ENCODE measurements around the gene SPDYA. TPM values are rescaled to one million over a fixed set of nuclear protein-coding genes. Genes with fewer than 3 reads are reported as not detected.
A peak's percentile ranks its signal among the peaks of the same experiment; 100 is the strongest.

The SPDYA gene
- total RNA-seq, 1 experiment from 2014 or later: 0.60 TPM

DNA sequence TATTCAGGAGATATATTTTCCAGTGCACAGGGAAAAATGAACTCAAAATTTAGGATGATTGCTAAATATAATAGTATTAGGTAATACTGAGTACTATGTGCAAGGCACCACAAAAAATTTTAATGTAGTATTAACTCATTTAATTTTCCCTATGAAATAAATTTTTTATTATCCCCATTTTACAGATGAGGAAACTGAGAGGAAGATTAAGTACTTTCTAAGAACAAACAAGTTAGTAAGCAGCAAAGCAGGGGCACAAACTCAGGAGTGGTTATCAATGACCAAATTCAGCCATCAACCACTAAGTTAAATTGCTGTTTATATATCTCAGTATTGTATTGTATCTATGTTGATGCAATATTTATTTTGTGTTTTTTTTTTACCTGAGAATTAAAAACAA is 14.2 kb downstream of the SPDYA start:
- DNase-seq (ENCODE audit: low read depth): no peak

DNA sequence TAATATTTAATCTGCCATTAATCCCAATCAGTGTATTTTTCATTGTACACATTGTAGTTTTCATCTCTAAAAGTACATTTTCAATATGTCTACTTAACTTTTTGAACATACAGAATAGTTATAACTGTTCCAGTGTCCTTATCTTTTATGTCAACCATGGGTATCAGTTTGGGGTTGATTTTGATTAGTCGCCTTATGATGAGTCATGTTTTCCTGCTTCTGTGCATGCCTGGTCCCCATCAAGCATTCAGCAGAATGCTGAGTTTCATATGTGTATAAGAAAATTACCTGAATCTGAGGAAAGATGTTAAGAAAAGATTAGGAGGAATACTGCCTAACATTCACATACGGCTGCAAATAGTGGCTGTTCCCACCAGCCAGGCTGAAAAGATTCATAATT is 17.7 kb downstream of the SPDYA start:
- peak; percentile 9 for DNase-seq (ENCODE audit: low read depth)

DNA sequence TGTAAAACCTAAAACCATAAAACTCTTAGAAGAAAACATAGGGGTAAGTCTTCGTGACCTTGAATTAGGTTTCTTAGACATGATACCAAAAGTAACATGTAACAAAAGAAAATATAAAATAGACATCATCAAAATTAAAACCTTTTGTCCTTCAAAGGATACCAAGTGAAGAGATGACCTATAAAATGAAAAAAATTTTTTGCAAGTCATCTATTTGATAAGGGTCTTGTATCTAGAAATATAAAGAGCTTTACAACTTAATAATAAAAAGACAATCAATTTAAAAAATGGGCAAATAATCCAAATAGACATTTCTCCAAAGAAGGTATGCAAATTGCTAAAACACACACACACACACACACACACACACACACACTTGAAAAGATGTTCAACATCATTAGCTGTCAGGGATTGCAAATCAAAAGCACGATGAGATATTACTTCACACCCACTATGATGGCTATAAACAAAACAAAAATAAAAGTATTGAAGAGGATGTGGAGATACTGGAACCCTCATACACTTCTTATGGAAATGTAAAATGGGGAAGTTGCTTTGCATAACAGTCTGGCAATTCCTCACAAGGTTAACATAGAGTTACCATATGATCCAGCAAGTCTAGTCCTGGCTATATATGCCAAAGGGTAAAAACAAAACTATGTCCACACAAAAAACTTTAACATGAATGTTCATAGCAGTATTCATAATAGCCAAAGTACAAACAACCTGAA is 23.3 kb downstream of the SPDYA start:
- DNase-seq (ENCODE audit: low read depth): no peak

DNA sequence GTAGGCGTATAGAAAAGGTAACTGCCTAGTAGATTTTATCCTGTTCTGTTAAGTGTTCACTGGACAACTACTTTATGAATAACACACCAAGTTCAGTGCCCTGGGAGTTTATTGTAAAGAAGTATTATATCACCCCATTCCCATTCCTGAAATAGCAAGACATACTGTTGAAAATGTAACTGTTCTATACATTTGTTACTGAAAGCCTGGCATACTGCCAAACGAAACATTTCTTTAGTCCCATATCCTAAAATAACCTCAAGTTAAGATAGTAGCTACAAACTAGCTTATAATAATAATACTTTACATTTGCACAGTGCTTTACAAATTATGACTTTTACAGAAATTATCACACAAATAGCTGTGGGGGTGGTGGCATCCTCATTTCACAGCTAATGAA is 25.1 kb downstream of the SPDYA start:
- DNase-seq (ENCODE audit: low read depth): no peak

DNA sequence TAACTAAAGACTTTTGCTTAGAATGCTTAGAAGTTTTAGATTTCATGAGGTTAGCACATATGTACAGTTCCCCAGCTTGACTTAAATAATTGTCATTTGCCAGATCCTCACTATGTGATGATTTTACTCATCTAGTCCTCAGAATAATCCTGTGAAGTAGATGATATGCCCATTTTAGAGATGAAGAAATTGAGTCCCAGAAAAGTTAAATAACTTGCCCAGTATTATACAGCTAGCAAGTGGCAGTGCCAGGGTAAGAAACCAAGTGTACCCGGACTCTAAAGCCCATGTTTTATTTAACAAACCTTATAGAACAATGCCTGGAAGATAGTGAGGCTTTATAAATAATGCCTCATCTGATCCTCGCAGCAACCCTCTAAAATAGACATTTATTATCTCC is 28.3 kb downstream of the SPDYA start:
- no peak for DNase-seq (ENCODE audit: low read depth)

DNA sequence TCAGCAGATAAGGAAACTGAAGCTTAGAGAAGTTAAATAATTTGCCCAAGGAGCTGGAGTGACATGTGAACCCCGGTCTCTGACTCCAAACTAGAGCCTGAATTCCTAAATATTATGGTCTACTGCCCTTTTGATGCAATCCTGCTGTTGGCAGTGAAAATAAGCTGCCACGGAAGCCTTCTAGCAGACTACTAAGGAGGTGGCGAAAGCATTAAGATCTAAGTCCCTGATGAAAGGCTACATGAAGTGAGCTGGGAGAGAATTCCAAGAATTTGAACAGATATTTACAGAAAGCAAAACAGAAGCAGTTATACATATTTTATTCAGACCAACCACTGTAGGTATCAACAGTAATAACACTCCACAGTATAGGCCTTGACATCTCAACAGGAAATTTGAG is 31.4 kb downstream of the SPDYA start:
- DNase-seq (ENCODE audit: low read depth): no peak

DNA sequence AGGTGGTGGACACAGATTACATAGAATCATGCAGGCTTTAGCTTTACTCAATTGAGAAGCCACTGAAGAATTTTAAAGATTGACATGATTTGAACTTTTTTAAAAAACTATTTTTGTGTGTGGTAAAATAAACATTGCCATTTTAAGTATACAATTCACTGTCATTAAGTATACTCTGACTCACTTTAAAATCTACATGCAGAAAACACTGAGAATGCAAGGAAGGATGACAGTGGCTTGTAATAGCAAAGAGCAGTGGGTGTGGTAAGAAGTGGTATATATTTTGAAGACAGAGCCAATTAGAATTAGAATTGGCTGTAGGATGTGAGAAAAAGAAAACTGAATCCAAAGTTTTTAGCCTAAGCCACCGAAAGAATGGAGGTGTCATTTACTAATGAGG is 44.6 kb downstream of the SPDYA start:
- no peak for DNase-seq (ENCODE audit: low read depth)

DNA sequence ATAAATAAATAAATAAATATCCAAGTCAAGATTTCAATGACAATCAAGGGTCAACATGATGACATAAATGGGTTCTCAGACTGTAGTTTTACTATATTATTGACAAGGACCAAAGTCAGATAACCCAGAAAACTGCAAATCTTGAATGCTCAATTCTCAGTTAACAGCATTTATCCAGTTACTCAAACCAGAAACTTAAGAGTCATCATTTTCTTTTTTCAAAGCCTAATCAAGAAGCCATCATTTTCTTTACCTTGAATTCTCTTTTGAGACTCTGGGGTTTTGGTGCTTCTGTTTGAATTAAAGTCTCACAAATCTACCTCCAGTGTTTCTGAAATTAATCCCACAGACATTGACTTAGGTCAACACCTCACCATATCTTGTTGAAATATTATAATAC is 45.3 kb downstream of the SPDYA start:
- no peak for DNase-seq (ENCODE audit: low read depth)

DNA sequence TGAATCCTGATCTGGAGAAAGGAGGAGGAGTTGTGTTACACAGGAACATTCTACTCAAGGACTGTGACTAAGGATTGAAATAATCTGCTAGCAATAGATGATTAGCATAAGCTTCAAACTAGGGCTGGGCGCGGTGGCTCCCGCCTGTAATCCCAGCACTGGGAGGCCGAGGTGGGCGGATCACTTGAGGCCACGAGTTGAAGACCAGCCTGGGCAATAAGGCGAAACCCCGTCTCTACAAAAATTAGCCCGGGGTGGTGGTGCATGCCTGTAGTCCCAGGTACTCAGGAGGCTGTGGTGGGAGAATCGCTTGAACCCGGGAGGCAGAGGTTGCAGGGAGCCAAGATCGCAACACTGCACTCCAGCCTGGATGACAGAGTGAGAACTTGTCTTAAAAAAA is 58.0 kb downstream of the SPDYA start:
- peak; percentile 5 for DNase-seq (ENCODE audit: low read depth)

DNA sequence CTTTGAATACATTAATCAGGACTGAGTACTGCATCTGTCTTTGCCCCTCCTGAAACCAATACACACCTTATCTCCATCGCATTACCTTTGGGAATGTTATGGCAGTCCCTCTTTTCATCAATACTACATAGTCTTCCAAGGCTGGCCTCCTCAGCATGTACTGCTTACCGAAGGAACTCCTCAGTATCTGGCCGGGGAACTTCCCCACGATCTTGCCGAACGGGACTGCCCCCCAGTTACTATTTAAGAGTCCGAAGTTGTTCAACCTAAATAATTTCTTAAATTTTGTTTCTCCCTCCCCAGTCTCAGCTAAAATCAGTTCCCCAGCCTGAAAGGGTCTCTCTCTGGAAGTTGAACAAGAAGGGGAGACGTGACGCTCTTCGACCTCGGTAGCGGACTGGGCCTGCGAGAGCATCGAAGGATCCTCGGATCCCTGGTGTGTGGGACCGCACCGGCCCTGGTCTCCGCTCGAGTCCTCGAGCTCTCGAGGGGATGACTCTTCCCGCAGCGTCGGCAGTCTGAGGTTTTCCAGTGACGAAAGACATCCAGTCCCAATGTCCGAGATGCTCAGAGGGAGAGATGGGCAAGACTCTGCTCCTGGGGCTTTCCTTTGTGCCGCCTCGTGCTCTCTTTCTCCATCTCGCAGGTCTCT is 59.0 kb downstream of the SPDYA start:
- no peak for DNase-seq (ENCODE audit: low read depth)

DNA sequence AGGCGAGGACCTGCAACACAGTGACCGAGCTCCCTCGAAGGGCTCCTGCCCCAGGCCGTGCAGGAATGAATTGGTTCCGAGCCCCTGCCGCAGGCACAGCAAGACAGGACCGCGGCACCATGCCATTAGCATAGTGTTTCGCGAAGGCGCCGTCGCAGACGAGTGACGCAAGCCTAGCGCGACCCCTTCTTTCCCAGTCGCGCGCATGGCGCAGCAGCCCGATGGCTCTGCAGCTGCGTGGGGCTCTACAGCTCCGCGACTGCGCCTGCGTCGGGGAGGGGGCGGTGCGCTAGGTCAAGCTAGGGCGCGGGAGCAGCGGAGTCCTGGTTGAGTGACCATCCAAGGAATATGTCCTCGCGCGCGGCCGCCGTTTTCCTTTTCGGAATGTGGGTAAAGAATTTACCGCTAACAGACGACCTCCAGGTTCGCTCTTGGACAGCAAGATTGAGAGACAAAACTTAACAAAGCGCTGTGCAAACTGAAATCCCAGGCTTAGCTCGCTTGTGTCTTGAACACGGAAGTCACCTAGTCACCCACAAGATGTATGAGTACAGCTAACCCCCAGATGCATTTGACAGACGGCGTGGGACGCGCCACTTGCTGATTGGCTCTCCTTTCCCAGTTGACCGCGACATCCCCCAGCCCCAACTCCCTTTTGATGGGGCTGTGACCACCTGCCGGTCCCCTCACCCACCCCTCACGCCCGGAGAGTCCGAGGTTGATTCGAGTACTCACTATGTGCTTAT is 59.7 kb downstream of the SPDYA start, which contains the start of gene TRMT61B:
Gene TRMT61B, minus strand, starts transcription at position 164 of the 746 bp plus-strand sequence. Its CDS starts 32 bp downstream, at position 132.
- peak; percentile 94 for DNase-seq (ENCODE audit: low read depth)

DNA sequence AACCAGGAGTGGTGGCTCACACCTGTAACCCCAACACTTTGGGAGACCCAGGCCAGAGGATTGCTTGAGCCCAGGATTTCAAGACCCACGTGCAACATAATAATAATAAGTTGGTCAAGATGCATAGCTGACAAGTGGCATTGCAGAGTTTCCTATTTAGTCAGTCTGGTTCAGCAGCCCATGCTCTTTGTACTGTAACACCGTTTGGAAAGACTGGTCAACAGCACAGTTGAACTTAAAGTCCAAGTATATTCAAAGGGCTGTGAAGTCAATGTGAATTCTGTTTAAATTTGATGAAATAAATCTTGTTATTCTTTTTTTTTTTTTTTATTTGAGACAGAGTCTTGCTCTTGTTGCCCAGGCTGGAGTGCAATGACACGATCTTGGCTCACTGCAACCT is 61.0 kb downstream of the SPDYA start:
- no peak for DNase-seq (ENCODE audit: low read depth)

DNA sequence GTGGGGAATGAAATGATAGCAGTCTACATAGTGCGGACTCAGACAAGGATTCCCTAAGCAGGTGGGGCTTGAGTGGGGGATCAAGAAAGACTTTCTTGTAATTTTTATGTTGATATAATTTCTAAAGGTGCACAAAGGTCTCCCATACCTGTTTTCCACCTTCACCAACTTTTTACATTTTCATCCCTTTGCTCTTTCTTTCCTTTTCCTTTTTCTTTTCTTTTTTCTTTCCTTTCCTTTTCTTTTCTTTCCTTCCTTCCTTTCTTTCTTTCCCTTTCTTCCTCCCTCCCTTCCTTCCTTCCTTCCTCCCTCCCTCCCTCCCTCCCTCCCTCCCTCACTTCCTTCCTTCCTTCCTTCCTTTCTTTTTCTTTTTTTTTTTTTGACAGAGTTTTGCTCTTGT is 69.6 kb downstream of the SPDYA start:
- no peak for DNase-seq (ENCODE audit: low read depth)

DNA sequence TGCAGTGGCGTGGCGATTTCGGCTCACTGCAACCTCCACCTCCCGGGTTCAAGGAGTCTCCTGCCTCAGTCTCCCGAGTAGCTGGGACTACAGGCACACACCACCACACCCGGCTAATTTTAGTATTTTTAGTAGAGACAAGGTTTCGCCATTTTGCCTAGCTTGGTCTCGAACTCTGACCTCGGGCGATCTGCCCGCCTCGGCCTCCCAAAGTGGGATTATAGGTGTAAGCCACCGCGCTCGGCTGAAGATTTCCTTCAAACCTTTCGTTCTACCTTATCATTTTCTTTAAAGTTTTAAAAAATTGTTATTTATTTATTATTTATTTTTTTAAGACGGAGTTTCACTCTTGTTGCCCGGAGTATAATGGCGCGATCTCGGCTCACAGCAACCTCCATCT is 82.9 kb downstream of the SPDYA start:
- DNase-seq (ENCODE audit: low read depth): no peak

DNA sequence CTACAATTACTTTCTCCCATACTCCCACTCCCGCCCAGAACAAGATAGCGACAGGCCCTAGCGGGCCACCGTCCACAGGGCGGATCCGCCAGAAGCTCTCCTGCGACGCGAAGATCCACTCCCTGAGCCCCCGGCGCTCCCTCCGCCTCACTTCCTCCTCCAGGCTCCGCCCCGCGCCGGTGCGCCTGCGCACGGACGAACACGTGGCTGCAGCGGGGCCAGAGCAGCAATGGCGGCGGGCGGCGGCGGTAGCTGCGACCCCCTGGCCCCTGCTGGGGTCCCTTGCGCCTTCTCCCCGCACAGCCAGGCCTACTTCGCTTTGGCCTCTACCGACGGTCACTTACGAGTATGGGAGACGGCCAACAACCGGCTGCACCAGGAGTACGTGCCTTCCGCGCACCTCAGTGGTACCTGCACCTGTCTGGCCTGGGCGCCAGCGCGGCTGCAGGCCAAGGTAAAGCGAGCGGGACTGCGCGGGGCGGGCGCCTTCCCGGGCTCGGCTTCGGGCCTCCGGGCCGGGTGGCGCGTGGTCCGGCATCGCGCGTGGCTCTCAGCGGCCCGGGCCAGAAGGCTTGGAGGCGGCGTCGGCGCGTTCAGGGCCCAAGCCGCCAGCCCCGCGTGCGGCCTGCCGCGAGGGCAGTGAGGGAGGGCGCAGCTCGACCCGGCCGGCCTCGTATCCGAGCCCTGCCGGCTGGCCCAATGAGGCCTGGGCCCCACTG is 84.0 kb downstream of the SPDYA start, which contains the start of gene WDR43:
Gene WDR43, plus strand, starts transcription at position 198 of the 719 bp plus-strand sequence. Its CDS starts 32 bp downstream, at position 230.
- peak; percentile 99 for DNase-seq (ENCODE audit: low read depth)

DNA sequence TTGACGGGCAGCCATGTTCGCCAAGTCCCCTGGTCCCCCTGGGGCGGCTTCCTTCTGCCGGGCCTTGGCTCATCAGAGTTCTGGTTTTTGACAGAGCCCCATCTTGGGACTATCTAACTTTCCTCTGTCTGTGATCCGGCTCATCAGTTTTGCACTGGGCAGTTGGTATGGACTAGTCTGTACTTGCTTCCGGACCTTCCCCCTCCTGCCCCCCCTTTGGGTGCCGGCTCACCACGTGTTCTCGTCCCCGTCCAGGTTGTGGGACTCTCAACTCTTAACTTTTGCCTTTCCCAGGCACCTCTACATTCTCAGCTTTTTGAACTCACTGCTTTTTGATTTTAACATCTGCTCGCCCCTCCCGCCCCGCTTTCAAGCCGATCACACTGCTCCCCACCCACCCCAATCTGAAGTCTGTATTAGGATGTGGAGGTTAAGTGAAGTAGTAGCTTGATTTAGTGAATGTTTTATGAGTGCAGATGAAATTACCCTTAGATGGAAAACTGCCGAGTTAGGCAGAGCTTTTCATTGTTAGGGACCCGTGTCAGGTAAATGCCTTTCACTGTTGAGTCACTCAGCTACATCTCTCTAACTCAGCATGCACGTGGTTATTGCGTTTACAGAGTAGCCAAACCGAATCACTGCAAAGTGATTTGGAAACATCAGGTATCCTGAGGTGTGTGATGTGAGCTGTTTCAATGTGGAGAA is 84.7 kb downstream of the SPDYA start:
- peak; percentile 26 for DNase-seq (ENCODE audit: low read depth)

DNA sequence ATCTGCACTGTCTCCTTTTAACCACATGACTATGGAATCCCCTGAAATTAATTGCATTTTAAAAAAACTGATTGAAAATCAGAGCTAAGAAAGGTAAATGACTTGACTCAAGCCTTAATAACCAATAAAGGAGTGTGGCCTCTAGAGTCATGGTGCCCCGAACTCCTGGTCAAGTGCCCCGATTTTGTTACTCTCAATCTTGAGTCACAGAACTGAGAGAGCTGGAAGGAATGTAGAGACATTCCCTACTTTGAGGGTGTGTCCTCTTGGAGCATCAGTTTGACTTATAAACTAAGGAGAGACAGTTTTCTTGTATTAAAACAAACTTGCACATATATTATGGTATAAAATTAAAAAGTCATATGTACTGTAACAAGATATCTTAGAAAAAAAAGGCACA is 86.3 kb downstream of the SPDYA start:
- DNase-seq (ENCODE audit: low read depth): peak; percentile 42

DNA sequence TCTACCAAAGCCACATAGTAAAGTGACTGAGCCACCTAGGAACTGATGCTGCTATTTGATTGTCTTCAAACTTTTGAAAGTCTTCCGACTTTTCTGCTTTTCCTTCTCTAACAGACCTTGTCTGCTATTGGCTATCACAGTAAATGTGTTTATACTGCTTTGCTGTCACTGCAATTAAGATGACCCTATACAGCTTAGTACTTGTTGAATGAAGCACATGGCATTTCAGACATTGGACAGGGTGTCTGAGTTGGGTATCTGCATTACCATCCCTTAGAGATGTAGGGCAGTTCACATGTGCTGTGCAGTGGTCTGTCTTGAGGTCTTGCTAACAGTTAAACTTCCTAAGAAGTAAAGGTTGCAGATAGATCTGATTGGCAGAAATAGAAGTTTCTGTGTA is 87.4 kb downstream of the SPDYA start:
- DNase-seq (ENCODE audit: low read depth): no peak

Data from RPMI7951 (cell line).